ENCODE data around the gene TNNC1. TPM values are rescaled to one million over a fixed set of nuclear protein-coding genes. Genes with fewer than 3 reads are reported as not detected.

TNNC1 gene
- total RNA-seq, 1 donor from 2014 or later, result 88.9 TPM

- peaks cover 60% of the 10 kb centered on the region for H3K36me3 ChIP-seq
- no peaks in the 10 kb centered on the region for H3K27me3 ChIP-seq
- ATAC-seq, result no peak
- no peak for DNase-seq
- peaks cover 39% of the 10 kb centered on the region for H3K4me1 ChIP-seq
- H3K27ac ChIP-seq, result no peak overlapping the region
- no peaks in the 10 kb centered on the region for H3K9me3 ChIP-seq
- no peak overlapping the region for H3K4me3 ChIP-seq
- intact Hi-C loops (cut with DNase I), result no loop called here
- no peak for TF ChIP-seq CTCF (IDR thresholded peaks at IDR 0.05)
Measured at GRCh38 chr3:52492059-52492458, 38.2 kb upstream of the TNNC1 start.

- ATAC-seq, result peak; percentile 37
- DNase-seq, result no peak
- Histone ChIP-seq H3K4me3 (no peak overlapping the region), H3K27ac (peak overlapping the region; percentile 76), H3K36me3 (peaks cover 71% of the 10 kb centered on the region), H3K27me3 (no peaks in the 10 kb centered on the region), H3K4me1 (peaks cover 39% of the 10 kb centered on the region), H3K9me3 (no peaks in the 10 kb centered on the region)
- no peak for TF ChIP-seq CTCF (IDR thresholded peaks at IDR 0.05)
- intact Hi-C loops (cut with DNase I), result no loop called here
Measured at GRCh38 chr3:52490939-52491526, 37.2 kb upstream of the TNNC1 start.

- Histone ChIP-seq H3K27ac (peak overlapping the region; percentile 76), H3K9me3 (no peaks in the 10 kb centered on the region), H3K4me1 (peaks cover 39% of the 10 kb centered on the region), H3K27me3 (no peaks in the 10 kb centered on the region), H3K36me3 (peaks cover 75% of the 10 kb centered on the region), H3K4me3 (no peak overlapping the region)
- ATAC-seq (no peak), DNase-seq (no peak)
- intact Hi-C loops (cut with DNase I), result no loop called here
- TF ChIP-seq CTCF (IDR thresholded peaks at IDR 0.05), result no peak
Measured at GRCh38 chr3:52490035-52490938, 36.4 kb upstream of the TNNC1 start.

- DNase-seq, result no peak
Measured at GRCh38 chr3:52489453-52489852, 35.6 kb upstream of the TNNC1 start.

GRCh38 chr3:52488746-52489145 lies 34.9 kb upstream of the TNNC1 start:
- no peak for DNase-seq
- no peak for ATAC-seq
- H3K4me3 ChIP-seq, result no peak overlapping the region
- no peaks in the 10 kb centered on the region for H3K27me3 ChIP-seq
- H3K36me3 ChIP-seq, result peaks cover 75% of the 10 kb centered on the region
- TF ChIP-seq CTCF (IDR thresholded peaks at IDR 0.05), result no peak
- H3K27ac ChIP-seq, result no peak overlapping the region
- H3K9me3 ChIP-seq, result no peaks in the 10 kb centered on the region
- intact Hi-C loops (cut with DNase I), result no loop called here
- H3K4me1 ChIP-seq, result peaks cover 38% of the 10 kb centered on the region

More at GRCh38 chr3:52489453-52489852, 35.6 kb upstream of the TNNC1 start:
- Histone ChIP-seq H3K36me3 (peaks cover 75% of the 10 kb centered on the region), H3K27ac (peak overlapping the region; percentile 76), H3K9me3 (no peaks in the 10 kb centered on the region), H3K4me3 (no peak overlapping the region), H3K27me3 (no peaks in the 10 kb centered on the region), H3K4me1 (peaks cover 43% of the 10 kb centered on the region)
- no peak for TF ChIP-seq CTCF (IDR thresholded peaks at IDR 0.05)
- intact Hi-C loops (cut with DNase I), result no loop called here
- no peak for ATAC-seq

All from upper lobe of right lung (tissue), 1 donor.